ENCODE data around the gene NOL4L.

The NOL4L gene, protein sequence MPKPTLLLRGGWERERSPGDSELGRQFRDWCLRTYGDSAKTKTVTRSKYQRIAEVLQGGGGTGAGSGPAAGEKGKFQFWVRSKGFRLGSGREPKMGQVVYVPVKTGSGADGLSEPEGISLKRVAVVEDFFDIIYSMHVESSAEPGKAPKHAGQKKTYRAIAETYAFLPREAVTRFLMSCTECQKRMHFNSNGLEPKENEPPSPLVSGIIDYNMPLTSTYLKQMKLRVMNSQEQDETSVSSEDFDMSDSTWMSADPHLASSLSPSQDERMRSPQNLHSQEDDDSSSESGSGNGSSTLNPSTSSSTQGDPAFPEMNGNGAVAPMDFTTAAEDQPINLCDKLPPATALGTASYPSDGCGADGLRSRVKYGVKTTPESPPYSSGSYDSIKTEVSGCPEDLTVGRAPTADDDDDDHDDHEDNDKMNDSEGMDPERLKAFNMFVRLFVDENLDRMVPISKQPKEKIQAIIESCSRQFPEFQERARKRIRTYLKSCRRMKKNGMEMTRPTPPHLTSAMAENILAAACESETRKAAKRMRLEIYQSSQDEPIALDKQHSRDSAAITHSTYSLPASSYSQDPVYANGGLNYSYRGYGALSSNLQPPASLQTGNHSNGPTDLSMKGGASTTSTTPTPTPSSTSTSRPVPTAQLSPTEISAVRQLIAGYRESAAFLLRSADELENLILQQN

DNA sequence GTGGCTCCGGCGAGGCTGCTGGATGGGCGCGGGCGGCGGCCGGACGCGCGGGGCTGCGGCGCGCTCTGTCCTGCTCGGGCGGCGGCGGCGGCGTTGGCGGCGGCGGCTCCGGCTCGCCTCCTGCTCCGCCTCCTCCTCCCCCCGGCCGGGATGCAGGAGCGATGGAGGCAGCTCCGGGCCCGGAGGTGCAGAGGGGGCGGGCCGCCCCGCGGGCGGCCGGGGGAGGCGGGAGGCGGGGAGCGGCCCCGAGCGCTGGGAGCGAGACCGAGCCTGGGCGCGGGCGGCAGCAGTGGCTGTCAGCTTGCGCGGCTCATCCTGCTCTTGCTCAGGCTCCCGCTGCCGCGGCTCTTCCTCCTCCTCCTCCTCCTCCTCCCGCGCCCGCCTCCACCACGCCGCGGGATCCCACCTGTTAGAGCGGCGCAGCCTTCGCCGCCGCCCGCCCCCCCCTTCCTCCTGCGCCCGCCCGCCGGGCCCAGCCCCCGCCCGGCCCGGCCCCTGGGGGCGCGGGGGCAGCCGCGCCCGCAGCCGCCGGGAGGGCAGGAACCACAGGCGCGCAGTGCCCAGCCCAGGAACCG lies at the start of gene NOL4L:
Gene NOL4L (minus strand): TSS at position 323 of the 575 bp plus-strand sequence. CDS start 443 bp downstream, outside the sequence.
- peaks cover 51% of the 10 kb centered on the region for H3K4me1 Mint-ChIP-seq
- H3K27ac Mint-ChIP-seq = peak within 1 kb of the TSS; percentile 95
- ATAC-seq = peak; percentile 49
- peak within 1 kb of the TSS; percentile 96 for H3K4me3 Mint-ChIP-seq
- no peak for DNase-seq (ENCODE audit: low spot score in 2 of 2)
- H3K9me3 Mint-ChIP-seq = no peaks in the 10 kb centered on the region
- H3K36me3 Mint-ChIP-seq = peaks cover 19% of the 10 kb centered on the region

DNA sequence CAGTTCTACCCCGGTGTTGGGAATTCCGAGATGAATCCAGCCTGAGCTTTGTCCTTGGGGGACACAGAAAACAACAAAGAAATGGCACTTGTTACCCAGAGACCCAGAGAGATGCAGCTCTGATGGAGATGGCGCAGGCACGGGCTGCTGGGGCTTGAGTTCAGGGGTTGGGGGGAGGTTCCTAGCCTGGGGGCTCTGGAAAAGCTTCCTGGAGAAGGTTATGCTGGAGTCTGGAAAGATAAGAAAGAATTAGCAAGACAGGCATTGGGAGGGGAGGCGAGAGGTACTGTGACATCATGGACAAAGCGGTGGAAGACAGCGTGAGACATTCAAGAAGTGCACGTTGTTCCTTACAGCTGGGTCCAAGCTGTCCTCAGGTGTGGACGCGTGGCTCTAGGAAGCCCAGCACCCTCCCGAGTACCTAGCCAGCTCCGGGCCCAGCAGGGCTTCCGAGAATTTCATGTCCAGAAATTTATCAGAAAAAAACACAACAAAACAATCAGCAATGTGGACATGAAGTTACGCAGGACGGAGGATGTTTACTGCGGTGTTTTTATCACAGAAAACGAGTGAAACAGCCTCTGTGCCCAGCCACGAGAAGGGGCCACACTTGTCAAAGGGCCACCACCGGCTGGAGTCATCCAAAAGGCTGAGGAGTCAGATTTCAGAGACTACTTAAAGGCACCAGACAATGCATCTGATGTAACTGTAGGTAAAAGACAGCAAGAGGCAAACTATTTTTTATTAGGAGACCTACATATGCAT lies 49.1 kb upstream of the NOL4L start:
- ATAC-seq = no peak
- no peak for DNase-seq (ENCODE audit: low spot score in 2 of 2)
- H3K4me1 Mint-ChIP-seq = no peaks in the 10 kb centered on the region
- peak overlapping the region; percentile 30 for H3K27ac Mint-ChIP-seq
- no peaks in the 10 kb centered on the region for H3K9me3 Mint-ChIP-seq
- H3K36me3 Mint-ChIP-seq = no peaks in the 10 kb centered on the region
- H3K4me3 Mint-ChIP-seq = no peak overlapping the region

DNA sequence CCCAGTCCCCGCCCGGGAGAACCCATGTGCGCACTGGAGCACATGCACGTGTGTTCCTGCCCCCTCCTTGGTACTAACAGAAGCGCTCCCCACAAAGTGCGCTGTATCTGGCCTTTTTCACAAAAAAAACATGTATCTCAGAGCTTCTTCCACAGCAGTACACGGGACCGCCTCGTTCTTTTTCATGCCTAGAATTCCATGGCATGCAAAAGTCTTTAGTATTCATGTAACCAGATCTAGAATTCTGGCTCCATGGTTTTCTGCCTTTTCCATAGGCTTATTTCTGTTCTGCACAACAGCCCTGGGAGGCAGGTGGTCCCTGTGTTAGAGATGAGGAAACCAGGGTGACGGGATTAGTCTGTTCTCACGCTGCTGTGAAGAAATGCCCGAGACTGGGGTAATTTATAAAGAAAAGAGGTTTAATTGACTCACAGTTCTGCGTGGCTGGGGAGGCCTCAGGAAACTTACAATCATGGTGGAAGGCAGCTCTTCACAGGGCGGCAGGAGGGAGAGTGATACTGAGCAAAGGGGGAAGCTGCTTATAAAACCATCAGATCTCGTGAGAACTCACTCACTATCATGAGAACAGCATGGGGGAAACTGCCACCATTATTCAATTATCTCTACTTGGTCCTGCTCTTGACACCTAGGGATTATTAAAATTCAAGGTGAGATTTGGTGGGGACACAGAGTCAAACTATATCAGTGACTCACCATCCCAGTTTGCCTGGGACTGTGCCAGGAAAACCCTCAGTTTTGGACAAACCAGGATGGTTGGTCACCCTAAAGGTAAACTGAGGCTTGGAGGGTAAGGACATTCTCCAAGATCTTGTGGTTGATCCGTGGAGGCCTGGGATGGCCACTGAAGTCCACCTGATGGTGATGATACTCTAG lies 47.6 kb upstream of the NOL4L start:
- H3K4me1 Mint-ChIP-seq = peaks cover 6% of the 10 kb centered on the region
- no peak overlapping the region for H3K27ac Mint-ChIP-seq
- ATAC-seq (no peak), DNase-seq (ENCODE audit: low spot score in 2 of 2) (no peak)
- no peaks in the 10 kb centered on the region for H3K36me3 Mint-ChIP-seq
- no peak overlapping the region for H3K4me3 Mint-ChIP-seq
- no peaks in the 10 kb centered on the region for H3K9me3 Mint-ChIP-seq

DNA sequence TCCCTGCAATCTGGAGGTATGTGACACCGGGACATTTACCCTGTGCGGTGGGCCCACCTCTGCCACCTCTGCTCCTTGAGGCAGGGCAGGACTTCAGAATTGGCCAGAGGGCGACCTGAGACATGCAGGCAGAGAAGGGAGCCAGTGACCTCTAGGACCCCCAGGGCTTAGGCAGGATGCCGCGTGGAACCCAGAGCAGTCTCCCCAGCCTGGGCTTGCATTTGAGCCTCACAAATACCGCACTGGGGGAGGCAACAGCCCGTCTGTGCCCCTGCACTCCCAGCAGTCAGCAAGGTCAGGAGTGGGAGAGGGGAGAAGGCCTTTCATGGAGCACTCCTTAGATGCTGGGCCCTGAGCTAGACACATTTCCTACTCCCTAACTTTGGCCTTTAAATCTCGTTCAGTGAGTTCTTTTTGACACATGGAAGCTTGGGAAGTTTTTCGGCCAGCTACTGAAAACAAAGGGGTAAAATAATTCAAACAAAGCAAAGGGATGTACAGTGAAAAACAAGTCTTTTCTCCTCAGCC lies 46.9 kb upstream of the NOL4L start:
- no peaks in the 10 kb centered on the region for H3K36me3 Mint-ChIP-seq
- H3K4me3 Mint-ChIP-seq = no peak overlapping the region
- DNase-seq (ENCODE audit: low spot score in 2 of 2) = no peak
- ATAC-seq = no peak
- no peak overlapping the region for H3K27ac Mint-ChIP-seq
- peaks cover 11% of the 10 kb centered on the region for H3K4me1 Mint-ChIP-seq
- no peaks in the 10 kb centered on the region for H3K9me3 Mint-ChIP-seq

DNA sequence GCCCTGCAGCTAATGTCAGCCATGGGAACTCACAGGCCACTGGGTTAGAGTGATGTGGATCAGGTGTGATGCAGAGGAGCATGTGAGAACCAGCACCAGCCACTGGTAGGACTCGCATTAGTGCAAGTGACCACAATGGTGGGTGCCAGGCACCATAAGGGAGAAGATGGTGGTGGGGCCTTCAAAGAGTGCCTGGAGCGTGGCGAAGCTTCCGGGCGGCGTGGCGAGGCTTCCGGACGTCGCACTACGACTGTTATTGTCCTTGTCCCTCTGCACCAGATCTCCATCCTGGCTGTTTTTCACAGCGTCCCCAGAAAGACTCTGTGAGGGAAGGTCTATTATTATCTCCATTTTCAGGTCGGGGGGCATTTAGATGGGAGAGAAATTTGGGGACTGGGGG lies 44.7 kb upstream of the NOL4L start:
- H3K36me3 Mint-ChIP-seq = no peaks in the 10 kb centered on the region
- H3K9me3 Mint-ChIP-seq = no peaks in the 10 kb centered on the region
- peaks cover 11% of the 10 kb centered on the region for H3K4me1 Mint-ChIP-seq
- H3K27ac Mint-ChIP-seq = peak overlapping the region; percentile 40
- ATAC-seq = no peak
- no peak overlapping the region for H3K4me3 Mint-ChIP-seq
- DNase-seq (ENCODE audit: low spot score in 2 of 2) = no peak

DNA sequence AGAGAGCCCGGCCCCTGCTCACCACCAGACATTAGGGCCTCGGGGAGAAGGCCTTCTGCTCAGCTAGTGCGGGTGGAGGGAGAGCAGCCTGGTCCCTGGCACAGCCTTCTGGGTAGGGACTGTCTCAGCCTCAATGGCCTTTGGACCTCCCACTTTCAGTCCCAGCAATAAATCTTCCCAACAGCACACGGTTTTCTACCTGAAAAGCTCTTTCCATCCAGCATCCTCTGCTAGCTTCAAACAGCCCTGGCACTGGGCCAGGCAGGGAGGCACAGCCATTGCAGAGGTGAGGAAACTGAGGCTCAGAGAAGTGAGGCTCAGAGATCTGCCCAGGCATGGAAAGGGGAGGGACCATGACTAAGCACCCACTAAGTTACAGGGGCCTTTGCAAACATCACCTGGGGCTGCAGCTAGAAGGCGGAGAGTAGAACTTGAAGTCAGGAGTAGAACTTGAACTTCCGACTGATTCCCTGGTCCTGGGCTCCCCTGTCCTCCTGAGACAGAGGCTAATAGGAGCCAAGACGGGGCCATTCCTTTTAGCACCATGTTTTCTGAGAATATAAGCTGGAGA lies 43.9 kb upstream of the NOL4L start:
- peaks cover 11% of the 10 kb centered on the region for H3K4me1 Mint-ChIP-seq
- no peaks in the 10 kb centered on the region for H3K36me3 Mint-ChIP-seq
- H3K9me3 Mint-ChIP-seq = no peaks in the 10 kb centered on the region
- H3K27ac Mint-ChIP-seq = no peak overlapping the region
- ATAC-seq (no peak), DNase-seq (ENCODE audit: low spot score in 2 of 2) (no peak)
- H3K4me3 Mint-ChIP-seq = no peak overlapping the region

DNA sequence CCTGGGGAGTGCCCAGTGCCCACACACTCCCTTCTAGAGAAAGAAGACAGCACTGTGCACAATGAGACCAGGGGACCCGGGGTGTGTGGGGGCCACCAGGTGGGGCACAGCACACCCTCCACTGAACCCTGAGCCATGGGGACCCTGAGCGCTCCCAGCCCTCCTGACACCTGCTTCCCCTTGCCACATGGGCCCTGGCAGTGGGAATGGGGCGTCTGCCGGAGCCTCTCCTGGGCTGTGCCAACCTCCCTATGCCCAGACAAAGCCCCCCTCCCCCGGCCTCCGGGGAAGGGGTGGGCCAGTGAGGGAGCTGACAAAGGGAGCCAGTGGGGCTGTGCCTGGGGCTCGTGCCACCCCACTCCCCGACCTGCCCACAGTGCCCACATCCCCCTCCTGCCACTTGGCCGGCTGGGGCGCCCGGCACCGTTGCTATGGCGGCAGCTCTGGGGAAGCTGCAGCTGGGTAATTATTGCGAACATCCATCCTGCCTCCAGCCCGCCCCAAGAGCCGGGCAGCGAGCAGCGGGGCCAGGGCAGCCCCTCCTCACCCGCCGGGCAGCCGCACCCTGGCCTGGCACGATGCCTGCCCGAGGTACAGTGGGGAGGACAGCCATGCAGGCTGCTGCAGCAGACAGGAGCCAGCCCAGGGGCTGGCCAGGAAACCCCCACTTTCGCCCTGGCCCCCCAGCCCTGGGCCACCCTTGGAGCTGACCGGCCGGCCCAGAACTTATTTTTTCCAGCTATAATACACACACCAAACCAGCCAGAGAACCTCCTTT lies 41.9 kb upstream of the NOL4L start:
- peak overlapping the region; percentile 33 for H3K4me3 Mint-ChIP-seq
- H3K9me3 Mint-ChIP-seq = no peaks in the 10 kb centered on the region
- H3K4me1 Mint-ChIP-seq = peaks cover 11% of the 10 kb centered on the region
- H3K36me3 Mint-ChIP-seq = no peaks in the 10 kb centered on the region
- no peak for DNase-seq (ENCODE audit: low spot score in 2 of 2)
- ATAC-seq = peak; percentile 20
- H3K27ac Mint-ChIP-seq = peak overlapping the region; percentile 56

DNA sequence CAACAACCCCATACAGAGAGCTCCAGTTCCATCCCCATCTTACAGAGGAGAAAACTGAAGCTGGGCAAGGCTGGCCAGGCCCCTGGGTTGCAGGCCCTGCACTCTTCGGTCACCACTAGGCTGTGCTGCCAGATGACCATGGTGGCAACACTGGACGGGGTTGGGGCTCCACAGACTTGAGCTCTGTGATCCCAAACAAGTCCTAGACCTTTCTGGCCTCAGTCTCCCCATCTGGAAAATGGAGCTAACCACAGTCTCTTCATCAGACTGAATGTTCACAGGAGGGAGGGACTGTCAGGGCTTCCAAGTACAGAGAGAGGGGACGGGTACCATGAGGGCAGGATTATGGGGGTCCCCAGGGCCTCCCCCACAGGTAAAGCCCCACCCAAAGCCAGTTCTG lies 41.3 kb upstream of the NOL4L start:
- H3K36me3 Mint-ChIP-seq = no peaks in the 10 kb centered on the region
- DNase-seq (ENCODE audit: low spot score in 2 of 2) (no peak), ATAC-seq (no peak)
- H3K27ac Mint-ChIP-seq = no peak overlapping the region
- H3K4me3 Mint-ChIP-seq = no peak overlapping the region
- H3K4me1 Mint-ChIP-seq = peaks cover 11% of the 10 kb centered on the region
- no peaks in the 10 kb centered on the region for H3K9me3 Mint-ChIP-seq

DNA sequence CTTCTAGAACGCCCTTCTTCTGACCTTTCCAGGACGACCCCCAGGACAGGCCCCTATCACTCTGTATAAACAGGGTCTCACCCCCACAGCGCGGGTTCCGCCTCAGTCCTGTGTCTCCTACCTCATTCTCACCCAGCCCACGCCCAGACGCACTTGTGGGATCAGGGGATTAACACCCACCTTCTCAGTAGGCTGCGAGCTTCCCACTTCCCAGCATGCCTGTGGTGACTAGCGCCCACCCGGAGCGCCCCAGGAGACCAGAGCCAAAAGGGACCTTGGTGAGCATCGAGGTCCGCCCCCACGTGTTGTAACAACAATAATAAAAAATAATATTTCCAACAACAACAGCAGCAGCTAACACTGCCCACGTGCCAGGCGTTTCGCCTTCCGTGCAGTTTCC lies 40.9 kb upstream of the NOL4L start:
- Mint-ChIP-seq H3K9me3 (no peaks in the 10 kb centered on the region), H3K4me1 (peaks cover 11% of the 10 kb centered on the region), H3K4me3 (no peak overlapping the region), H3K36me3 (no peaks in the 10 kb centered on the region), H3K27ac (no peak overlapping the region)
- ATAC-seq (no peak), DNase-seq (ENCODE audit: low spot score in 2 of 2) (no peak)

DNA sequence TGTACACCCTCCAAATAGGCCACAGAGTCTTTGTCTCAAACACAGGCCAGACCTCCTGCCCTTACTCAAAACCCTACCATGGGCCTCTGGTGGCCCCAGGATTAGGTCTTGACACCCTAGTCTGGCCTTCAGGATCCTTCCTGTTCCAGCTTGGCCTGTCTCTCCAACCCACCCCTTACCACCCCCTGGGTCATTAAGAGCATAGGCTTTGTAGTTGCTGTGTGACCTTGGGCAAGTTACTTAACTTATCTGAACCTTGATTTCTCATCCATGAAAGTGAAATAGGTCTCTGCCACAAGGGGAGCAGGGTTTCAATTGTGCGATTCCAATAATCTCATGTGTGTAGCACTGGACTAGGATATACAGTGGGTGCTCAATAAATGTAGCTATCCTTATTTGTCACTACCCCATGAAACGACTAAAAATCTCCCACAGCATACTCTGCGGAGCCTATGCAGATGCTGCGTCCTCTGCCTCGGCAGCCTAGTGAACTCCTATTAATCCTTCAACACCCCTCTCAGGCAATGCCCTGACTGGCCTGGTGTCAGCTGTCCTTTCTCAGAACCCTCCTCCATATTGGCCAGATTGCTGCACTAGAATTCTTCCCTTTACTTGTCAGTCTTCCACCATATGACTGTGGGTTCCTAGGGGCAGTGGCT lies 39.7 kb upstream of the NOL4L start:
- Mint-ChIP-seq H3K4me3 (no peak overlapping the region), H3K36me3 (no peaks in the 10 kb centered on the region), H3K4me1 (peaks cover 11% of the 10 kb centered on the region), H3K9me3 (no peaks in the 10 kb centered on the region), H3K27ac (no peak overlapping the region)
- ATAC-seq = no peak
- DNase-seq (ENCODE audit: low spot score in 2 of 2) = no peak

DNA sequence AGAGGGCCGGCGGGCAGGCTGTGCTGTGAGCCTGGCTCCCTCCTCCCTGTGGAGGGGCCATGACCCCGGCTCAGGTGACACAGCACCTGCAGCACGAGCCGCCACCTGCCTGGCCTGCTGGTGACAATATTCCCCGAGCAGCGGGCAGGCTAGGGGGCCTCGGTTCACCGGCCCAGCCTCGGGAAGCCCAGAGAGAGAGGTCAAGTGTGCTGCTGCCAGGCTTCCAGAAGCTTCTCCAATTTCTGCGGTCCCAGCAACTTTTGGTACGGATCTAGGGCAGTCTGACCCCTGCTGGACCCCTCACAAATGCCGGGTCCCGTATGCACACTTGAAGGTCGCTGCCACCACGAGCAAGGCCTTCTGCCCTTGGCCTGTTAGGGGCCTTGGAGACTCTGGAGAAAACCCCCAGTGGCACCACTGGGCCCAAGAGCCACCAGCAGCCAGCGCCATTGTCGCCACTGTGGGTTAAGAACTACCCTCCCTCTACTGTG lies 38.6 kb upstream of the NOL4L start:
- Mint-ChIP-seq H3K4me1 (peaks cover 11% of the 10 kb centered on the region), H3K27ac (no peak overlapping the region), H3K9me3 (no peaks in the 10 kb centered on the region), H3K4me3 (no peak overlapping the region), H3K36me3 (no peaks in the 10 kb centered on the region)
- DNase-seq (ENCODE audit: low spot score in 2 of 2) (no peak), ATAC-seq (no peak)

DNA sequence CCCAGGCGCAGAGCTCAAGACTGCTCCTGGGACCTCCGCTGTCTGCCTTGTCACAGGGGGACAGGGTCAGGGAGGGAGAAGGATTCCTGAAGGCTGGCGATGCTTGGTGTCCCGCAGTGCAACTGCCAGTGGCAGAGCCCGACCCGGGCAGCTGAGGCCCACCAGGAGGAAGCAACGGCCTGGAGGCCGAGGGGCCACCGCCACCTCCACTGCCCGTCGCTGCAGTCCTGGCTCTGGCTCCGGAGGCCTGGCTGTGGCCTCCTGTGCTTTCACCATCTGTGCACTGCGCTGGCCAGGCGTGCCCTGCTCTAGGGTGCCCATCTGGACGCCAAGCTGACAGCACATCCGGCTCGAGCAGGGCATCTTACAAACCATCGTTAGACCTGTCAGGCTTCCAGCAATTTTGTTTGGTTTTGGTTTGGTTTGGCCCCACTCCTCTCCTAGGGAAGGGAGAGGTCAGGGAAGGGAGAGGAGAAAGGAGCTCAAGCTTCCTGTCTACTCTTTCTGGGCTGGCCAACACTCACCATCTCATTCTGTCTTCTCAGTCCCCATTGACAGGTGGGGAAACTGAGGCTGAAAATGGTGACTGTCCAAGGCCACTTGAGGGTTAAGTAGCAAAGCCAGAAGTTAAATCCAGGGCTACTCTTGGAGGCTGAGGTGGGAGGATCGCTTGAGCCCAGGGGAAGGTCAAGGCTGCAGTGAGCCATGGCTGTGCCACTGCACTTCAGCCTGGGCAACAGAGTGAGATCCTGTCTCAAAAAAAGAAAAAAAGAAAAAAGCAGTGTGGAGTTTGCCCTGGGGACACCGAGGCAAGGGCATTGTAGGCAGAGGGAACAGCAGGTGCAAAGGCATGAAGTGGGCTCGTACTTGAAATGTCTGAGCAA lies 37.7 kb upstream of the NOL4L start:
- DNase-seq (ENCODE audit: low spot score in 2 of 2) = no peak
- Mint-ChIP-seq H3K4me3 (no peak overlapping the region), H3K27ac (no peak overlapping the region), H3K4me1 (peaks cover 7% of the 10 kb centered on the region), H3K36me3 (no peaks in the 10 kb centered on the region), H3K9me3 (no peaks in the 10 kb centered on the region)
- no peak for ATAC-seq
